Activated CD4-positive, alpha-beta T cell treated with anti-CD3 and anti-CD28 coated beads for 1 hour (primary cell): ENCODE results near the gene LCA5L.
"Not testable (repeated sequence)": the region's sequence is repeated elsewhere in the genome, so short reads cannot be mapped to it uniquely, and the experiment has no call there.

ENCODE experiments used
- DNase-seq: peaks from one replicate; pipeline ENCODE4 v3.0.0-alpha.2; 2020

Gene LCA5L

DNA sequence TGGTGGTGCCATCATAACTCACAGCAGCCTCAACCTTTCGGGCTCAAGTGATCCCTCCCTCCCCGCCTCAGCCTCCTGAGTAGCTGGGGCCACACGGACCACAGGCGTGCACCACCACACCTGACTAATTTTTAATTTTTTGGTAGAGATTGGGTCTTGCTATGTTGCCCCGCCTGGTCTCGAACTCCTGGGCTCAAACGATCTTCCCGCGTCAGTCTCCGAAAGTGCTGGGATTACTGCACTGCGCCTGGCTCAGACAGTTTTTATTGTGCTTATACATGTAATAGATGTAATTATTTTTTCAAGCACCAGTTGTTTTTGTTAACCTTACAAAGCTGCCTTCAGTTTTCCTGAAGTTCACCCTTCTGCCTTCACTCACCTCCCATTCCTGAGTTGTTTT lies 58.7 kb downstream of the LCA5L start:
- no peak for DNase-seq

DNA sequence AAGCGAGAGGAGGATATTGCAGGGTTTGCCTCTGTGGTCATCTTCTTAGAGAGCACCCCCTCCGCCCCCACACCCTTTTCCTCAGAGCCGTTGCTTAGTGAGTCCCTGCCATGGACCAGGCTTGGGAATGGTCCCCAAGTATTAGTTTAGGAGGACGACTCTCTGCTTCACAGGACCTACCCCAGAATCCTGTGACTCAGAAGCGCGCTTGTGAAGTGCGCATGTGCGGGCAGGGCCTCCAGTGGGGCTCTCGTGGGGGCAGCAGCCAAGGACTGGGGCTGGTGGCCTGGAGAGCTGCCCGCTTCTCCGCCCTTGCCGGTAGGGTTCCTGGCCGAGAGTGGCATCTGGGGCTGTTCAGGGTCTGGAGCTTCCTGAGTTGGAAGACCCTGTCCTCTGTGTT lies 59.4 kb downstream of the LCA5L start:
- DNase-seq, result no peak

DNA sequence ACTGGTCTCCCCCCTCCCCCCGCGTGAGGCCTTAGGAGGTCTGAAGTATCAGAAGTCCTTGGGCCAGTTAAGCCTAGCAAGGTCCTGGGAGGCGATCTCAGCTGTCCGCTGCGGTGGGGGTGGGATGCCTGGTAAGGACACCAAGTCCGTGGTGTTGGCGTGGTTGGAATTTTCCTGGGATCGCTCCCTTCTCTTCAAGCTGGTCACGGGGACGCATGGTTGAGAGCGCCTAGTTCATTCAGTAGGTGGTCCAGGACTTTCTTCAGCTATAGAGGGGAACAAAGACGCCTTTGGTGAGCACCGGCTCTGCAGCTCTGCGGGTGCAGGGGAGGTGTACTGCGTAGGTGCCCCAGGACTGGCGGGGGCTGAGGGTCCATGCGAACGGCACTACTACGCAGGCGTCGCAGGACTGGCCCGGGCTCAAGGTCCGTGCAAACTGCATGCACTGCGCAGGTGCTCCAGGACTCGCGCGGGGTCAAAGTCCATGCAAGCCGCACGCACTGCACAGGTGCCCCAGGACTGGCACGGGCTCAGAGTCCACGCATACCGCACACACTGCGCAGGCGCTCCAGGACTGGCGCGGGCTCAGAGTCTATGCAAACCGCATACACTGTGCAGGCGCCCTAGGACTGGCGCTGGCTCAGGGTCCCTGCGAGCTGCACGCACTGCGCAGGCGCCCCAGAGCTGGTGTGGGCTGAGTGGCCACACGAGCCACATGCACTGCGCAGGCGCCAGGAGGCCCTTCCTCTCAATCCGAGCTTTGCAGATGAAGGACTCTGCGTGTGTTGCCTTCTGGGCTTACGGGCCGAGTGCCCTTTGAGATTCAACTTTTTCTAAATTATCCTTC lies 60.1 kb downstream of the LCA5L start:
- peak; percentile 43 for DNase-seq

DNA sequence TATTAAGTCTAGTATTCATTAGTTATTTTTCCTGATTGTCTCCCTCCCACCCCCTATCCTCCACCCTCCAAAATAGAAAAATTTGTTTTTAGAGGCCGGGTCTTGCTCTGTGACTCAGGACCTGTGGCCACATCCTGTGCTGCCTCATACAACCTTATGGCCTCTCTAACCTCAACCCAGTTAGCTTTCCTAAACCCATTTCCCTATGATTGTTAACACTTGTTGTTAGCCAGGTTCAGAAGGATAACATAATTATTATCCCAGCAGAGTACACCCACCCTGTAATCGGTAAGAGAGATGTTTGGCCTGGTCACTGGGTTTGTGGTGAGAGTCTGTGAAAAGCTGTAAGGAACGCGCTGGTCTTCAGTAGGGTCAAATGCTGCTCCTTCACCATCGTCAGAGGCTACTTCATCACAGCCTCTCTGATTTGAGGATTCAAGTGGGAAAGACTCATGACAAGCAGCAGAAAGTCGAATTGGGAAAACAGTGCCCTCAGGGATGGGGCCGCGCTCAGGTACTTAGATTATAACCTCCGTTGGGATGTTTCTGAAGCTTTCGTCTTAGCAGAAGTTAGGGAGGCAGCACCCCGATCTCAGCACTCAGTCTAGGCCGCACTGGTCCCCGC lies 60.8 kb downstream of the LCA5L start:
- DNase-seq, result no peak

DNA sequence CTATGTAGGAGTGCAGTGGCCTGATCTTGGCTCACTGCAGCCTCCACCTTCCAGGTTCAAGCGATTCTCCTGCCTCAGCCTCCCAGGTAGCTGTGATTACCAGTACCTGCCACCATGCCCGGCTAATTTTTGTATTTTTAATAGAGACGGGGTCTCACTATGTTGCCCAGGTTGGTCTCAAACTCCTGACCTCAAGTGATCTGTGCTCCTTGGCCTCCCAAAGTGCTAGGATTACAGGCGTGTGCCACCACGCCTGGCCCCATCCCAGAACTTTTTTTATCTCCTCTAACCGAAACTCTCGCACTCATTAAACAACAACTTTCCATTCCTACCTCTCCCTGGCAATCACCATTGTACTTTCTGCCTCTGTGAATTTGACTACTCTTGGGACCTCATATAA lies 63.5 kb downstream of the LCA5L start:
- DNase-seq, result not testable (repeated sequence)

DNA sequence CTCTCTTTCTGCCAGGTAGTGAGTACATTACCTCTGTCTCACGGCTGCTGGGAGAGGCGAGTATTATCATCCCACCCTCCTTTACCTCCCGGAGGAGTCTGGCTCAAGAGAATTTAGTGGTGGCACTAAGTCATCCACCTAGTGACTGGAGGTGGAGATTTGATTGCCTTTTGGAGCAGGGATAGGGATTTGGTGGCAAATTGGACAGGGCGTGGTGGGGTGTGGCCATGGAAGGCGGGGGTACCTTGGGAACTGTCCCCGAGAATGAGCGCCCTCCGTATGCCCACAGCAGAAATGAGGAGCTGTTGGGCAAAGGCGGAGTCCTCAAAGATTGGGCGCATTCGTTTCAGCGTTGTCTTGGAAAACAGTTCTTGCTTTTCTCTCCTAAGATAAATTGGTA lies 64.6 kb downstream of the LCA5L start:
- DNase-seq, result no peak

DNA sequence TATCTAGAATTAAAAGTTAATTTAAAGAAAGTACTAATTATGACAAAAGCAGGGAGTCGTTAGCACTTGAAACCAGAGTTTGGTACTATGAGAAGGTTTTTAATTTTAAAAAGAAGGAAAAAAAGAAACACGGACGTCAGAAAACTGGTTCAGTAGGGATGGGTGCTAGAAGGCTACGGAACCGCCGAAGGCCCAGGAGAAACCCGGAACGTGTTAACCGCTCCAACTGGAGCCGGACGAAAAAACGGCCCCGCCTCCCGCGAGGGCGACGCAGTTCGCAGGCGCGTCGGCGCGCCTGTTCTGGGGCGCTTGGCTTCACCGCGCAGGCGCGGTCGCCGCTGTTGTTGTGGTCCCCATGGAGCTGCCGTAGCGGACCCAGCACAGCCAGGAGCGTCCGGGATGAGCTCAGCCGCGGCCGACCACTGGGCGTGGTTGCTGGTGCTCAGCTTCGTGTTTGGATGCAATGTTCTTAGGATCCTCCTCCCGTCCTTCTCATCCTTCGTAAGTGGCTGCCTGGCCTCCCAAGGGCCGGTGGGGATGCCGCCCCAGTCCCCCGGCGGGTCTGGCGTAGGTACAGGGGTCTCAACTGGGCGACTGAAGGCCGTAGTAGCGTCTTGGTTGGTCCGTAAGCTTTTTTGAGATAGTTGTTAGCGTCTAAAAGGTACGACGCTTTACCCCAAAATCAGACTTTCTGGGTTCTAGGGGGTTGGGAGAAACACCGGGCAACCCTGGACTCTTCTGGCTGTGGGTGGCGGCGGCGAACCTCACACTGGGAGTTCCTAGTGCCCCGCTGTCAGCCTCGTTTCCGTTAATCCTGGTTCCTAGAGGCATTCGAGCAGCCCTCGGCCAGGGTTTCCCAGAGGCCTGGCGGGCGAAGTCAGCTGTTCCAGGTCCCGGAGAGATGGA lies 65.3 kb downstream of the LCA5L start:
- peak; percentile 75 for DNase-seq

DNA sequence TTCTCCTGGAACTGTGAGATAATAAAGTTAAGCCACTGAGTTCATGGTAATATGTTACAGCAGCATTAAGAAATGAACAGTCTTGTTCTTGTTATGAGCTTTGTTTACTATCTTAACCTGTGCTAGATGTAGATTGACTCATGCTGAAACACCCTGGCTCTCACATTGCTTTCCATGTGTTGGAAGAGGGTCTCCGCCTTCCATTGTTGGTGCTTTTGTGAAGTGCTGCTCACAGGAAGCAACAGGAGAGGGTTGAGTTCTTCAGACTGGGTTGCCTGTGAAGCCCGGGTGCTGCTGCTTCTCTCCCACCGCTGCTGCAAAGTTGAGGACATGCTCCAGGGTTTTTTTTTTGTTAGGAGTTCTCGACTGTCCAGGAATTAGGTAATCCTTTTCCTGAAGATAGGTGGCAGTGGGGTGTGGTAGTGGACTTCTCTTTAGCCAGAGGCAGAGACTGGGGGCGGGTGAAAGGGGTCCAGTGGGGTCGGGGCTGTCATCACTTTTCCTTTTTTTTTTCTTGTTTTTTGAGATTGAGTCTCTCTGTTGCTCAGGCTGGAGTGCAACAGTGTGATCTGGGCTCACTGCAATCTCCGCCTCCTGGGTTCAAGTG lies 68.0 kb downstream of the LCA5L start:
- no peak for DNase-seq

DNA sequence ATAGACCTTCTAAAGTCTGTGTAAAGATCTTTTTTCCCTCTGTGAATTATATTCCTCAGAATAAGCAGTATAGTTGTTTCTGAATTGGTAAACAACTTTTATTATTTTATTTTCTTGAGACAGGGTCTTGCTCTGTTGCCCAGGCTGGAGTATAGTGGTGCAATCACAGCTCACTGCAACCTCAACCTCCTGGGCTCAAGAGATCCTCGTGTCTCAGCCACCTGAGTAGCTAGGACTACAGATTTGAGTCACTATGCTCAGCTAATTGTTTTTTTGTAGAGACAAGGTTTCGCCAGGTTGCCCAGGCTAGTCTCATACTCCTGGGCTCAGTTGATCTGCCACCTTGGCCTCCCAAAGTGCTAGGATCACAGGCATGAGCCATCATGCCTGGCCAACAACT lies 70.1 kb downstream of the LCA5L start:
- no peak for DNase-seq

DNA sequence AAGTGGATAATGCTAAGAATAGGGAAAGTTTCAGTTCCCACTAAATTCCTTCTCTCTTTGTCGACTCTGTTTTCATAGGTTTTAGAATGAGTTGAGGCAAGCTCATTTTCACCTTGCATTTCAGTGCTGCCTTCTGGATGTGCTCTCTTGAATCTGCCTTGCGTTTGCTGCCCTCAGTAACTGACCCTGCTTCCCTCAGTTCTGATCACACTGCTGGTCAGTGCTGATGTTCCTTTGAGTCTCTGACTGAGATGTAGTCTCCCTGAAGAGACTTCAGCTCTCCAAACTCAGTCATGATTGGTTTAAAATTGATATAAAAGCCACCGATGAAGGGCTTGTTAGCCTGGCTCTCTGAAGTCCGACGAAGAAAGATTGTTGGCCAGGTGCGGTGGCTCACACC lies 71.5 kb downstream of the LCA5L start:
- DNase-seq, result no peak

DNA sequence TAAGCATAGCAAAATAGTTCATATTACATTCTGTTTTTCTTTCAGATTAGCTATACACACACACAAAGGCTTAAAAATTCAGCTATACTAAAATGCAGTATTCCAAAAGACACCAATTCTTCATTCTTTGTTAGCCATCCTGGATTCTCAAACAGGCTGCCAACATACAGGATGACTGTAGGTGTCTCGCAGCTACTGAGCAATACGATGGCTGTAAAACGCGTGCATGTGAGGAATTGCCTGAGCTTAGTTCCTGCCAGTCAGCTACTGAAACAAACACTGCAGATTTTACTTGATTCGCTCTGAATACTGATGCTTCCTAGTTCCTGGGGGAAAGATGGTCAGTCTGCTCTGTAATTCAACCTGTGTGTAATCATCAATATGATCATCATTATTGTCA lies 71.9 kb downstream of the LCA5L start:
- no peak for DNase-seq

DNA sequence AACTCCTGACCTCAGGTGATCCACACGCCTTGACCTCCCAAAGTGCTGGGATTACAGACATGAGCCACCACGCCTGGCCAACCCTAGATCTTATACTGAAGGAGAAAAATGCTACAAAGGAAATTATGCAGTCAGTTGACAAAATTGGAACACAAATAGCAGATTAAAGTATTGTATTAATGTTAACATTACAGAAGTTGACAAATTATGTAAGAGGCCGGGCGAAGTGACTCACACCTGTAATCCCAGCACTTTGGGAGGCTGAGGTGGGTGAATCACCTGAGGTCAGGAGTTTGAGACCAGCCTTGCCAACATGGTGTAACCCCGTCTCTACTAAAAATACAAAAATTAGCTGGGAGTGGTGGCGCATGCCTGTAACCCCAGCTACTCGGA lies 75.7 kb downstream of the LCA5L start:
- DNase-seq, result not testable (repeated sequence)

DNA sequence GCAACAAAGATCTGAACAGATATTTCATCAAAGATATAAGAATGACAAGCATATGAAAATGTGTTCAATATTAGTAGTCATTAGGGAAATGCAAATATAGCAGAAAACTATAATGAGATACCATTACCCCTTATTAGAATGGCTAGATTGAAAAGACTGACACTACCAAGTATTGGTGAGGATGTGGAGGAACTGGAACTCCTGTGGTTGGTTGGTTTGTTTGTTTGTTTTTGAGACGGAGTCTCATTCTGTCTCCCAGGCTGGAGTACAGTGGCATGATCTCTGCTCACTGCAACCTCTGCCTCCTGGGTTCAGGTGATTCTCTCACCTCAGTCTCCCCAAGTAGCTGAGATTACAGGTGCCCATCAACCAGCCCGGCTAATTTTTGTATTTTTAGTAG lies 77.8 kb downstream of the LCA5L start:
- DNase-seq, result no peak

DNA sequence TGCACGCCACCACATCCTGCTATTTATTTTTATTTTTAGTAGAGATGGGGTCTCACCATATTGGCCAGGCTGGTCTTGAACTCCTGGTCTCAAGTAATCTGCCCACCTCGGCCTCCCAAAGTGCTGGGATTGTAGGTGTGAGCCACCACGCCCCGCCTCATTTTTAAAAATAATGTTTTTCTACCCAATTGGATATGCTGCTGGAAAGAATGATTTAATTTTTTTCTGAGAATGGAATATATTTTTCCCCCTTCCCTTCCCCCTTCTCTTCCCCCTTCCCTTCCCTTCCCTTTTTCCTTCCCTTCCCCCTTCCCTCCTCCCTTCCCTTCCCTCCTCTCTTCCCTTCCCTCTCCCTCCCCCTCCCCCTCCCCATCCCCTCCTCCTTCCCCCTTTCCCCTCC lies 79.0 kb downstream of the LCA5L start:
- no peak for DNase-seq

DNA sequence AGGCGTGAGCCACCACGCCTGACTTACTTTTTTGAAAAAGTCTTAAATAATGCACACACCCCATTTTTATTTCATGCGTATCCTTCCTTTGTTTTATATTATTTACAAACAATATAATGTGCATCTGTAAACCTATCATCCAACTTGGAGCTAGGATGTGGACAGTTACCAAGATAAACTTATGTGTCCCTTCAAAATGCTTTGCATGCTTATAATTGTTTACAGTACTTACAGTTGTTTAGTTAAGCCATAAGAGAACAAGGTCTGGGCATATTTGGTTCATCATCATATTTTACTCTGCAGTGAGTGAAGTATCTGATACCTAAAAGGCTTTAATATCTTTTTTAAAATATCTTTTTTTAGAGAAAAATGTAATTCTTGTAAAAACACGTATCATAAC lies 80.6 kb downstream of the LCA5L start:
- no peak for DNase-seq

DNA sequence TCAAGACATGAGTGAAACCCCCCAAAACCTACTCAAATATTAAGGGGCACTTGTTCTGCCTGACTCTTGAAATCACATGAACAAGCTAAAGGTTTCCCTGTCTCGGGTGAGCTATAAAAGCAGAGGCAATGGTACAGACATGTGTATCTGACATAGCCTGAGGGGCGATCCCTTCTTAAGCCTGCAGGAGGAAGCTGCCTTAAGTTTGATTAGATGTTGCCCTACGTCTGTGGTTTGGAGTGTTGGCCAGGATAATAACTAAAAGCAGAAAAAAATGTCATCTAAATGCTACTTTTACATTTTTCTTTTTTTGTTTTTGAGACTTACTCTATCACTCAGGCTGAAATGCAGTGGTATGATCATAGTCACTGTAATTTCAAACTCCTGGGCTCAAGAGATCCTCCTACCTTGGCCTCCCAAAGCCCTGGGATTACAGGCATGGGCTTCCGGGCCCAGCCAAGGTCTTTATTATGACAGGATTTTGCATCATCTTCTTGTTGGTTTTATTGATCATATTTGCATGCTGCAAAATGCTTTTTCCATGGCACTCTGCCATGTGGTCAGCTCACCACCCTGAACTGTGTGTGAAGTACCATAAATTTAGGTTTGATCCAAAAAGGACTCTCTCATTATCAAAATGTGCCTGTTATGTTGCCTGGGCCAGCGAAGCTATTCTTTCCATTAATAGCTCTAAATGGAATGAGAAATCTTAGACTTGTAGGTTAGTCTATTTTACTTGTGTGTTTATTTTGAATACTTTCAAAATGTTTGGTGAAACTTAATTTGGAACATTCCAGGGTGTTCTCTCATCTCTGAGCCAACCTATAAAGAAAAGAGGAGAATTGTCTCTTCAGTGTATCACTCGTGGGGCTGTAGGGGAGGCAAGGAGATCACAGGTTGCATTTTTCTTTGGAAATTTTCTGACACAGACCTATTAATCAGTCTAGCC lies 81.7 kb downstream of the LCA5L start:
- no peak for DNase-seq

DNA sequence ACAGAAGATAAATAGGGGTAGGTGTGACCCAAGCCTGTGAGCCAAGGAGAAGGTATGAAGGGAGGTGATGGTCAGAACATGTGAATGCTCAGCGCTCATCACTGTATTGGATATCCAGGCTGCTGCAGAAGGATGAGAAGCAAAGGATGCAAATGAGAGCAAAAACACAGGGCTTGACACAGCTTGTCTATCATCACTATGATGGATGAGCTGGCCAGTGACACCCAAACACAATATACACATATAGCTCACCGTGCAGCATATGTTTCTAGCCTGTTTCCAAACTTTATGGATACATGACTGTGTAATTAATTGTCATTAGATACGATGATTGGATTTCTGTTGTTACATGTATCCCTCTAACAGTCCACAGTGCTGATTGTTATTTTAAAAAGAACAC lies 82.8 kb downstream of the LCA5L start:
- no peak for DNase-seq

DNA sequence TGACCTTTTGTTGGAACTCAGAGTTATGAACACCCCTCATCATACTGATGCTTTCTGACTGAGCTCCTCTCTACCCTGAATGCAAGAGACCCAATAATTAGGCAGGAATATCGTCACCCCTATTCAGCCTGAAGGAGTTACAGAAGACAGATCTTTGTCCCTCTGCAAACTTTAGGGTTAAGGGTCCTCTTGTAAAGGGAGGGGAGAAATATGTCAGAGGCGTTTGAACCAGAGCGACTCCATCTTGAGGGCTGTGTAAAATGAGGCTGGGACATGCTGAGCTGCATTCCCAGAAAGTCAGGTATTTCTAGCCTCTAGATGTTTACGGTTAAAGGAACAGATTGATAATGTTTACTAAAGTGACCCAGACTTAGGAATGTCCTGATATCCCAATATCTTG lies 86.2 kb downstream of the LCA5L start:
- no peak for DNase-seq
